Calu3 (cell line): ENCODE measurements around the gene NECAB3. TPM values are rescaled to one million over a fixed set of nuclear protein-coding genes. Genes with fewer than 3 reads are reported as not detected.

ENCODE experiments used
- BruUV-seq: library from RNA; stranded (reverse); fragments of 400-500 nt; replicated peaks from 2 replicates; lab custom pipeline; 2021; lab: Mats Ljungman, UMichigan
- CTCF ChIA-PET: fragments of 300-600 bp; sonication (Branson Sonifier 250); formaldehyde crosslinking; loops from one replicate; lab custom pipeline; 2022; ENCODE audit warnings: antibody characterized with exemption; lab: Charles Lee
- DNase-seq: peaks from one replicate; pipeline ENCODE4 v3.0.0; 2022
- H3K27ac Mint-ChIP-seq: one replicate; pipeline ENCODE4 v1.8.0; 2022; ENCODE audit warnings: mixed read lengths; ENCODE audit not compliant: unreplicated experiment
- H3K27me3 Mint-ChIP-seq: one replicate; pipeline ENCODE4 v1.8.0; 2022; ENCODE audit warnings: mixed read lengths; ENCODE audit not compliant: unreplicated experiment
- H3K36me3 Mint-ChIP-seq: one replicate; pipeline ENCODE4 v1.8.0; 2022; ENCODE audit warnings: mild to moderate bottlenecking, moderate library complexity, mixed read lengths; ENCODE audit not compliant: insufficient read depth, unreplicated experiment
- H3K4me1 Mint-ChIP-seq: one replicate; pipeline ENCODE4 v1.8.0; 2022; ENCODE audit warnings: mild to moderate bottlenecking, low read depth, mixed read lengths; ENCODE audit not compliant: unreplicated experiment
- H3K4me3 Mint-ChIP-seq: one replicate; pipeline ENCODE4 v1.8.0; 2022; ENCODE audit warnings: mild to moderate bottlenecking, low read depth, moderate library complexity, mixed read lengths; ENCODE audit not compliant: unreplicated experiment
- H3K9me3 Mint-ChIP-seq: one replicate; pipeline ENCODE4 v1.8.0; 2022; ENCODE audit warnings: low read depth, mixed read lengths; ENCODE audit not compliant: unreplicated experiment
- intact Hi-C: fragments of 100-400 bp; cut with micrococcal nuclease; formaldehyde crosslinking; loops from one replicate; pipeline ENCODE4 v1.10.0; 2022; ENCODE audit not compliant: unreplicated experiment
- total RNA-seq: library from RNA; stranded (reverse); gene quantifications from 2 replicates; pipeline ENCODE4 v1.2.3, GENCODE V29; 2022
- TF ChIP-seq, protein P1 (sequence below): fragments of 200-600 bp; IDR thresholded peaks from one replicate; pipeline ENCODE4 v1.8.0; 2022; ENCODE audit warnings: antibody characterized with exemption; ENCODE audit not compliant: unreplicated experiment

Gene NECAB3
- total RNA-seq, 1 experiment from 2014 or later = 80.8 TPM

DNA sequence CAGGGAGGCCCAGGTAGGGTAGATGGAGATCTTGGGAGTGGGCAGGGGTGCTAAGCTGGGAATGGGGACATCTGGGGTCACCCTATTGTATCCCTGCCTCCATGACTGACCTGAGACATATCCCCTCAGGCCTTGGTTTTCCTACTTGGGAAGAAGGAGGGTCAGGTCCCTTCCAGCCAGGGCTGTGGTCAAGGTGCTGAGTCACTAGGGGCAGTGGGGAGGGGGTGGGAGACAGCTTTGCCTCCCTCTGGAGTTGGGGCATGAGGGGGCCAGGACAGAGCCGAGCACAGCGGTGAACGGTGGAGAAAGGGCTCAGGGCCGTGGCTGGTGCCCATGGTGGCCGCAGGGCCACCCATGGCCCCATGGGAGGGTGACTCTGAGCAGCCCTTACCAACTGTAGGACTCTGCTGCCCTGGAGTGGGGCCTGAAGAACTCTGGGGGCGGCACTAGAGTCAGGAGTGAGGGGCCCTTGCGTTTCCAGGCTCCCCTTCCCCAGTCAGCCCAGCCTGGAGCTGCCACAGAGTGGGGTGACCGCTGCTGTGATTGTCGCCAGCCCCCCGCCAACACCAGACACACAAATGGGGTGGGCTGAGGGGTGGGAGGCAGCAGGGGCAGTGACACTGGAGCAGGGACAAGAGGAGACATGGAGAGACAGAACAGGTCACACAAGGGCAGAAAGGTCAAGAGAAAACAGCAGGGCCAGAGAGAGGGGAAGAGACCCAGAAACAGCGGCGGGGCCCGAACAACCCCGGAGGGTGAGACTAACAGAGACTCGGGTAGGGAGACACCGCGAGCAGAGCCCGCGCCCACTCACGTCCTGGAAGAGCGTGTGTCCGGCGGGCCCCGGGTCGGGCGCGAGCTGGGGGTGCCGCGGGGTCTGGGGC lies 576 bp downstream of the NECAB3 start:
- TF ChIP-seq, protein P1, sequence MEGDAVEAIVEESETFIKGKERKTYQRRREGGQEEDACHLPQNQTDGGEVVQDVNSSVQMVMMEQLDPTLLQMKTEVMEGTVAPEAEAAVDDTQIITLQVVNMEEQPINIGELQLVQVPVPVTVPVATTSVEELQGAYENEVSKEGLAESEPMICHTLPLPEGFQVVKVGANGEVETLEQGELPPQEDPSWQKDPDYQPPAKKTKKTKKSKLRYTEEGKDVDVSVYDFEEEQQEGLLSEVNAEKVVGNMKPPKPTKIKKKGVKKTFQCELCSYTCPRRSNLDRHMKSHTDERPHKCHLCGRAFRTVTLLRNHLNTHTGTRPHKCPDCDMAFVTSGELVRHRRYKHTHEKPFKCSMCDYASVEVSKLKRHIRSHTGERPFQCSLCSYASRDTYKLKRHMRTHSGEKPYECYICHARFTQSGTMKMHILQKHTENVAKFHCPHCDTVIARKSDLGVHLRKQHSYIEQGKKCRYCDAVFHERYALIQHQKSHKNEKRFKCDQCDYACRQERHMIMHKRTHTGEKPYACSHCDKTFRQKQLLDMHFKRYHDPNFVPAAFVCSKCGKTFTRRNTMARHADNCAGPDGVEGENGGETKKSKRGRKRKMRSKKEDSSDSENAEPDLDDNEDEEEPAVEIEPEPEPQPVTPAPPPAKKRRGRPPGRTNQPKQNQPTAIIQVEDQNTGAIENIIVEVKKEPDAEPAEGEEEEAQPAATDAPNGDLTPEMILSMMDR = no peak
- BruUV-seq = TSS peak; percentile 4
- DNase-seq = no peak
- Mint-ChIP-seq H3K9me3 (no peaks in the 10 kb centered on the region), H3K4me3 (peak overlapping the region; percentile 94), H3K4me1 (peaks cover 18% of the 10 kb centered on the region), H3K27me3 (no peaks in the 10 kb centered on the region), H3K36me3 (peaks cover 51% of the 10 kb centered on the region), H3K27ac (peak overlapping the region; percentile 68)
- CTCF ChIA-PET = interaction anchor here (0.7 to 1.6 kb wide), 2 partner anchors 10 to 130 kb away, joined by 3 to 5 read pairs; no protein-coding TSS in a partner anchor
- intact Hi-C loops = no loop called here

DNA sequence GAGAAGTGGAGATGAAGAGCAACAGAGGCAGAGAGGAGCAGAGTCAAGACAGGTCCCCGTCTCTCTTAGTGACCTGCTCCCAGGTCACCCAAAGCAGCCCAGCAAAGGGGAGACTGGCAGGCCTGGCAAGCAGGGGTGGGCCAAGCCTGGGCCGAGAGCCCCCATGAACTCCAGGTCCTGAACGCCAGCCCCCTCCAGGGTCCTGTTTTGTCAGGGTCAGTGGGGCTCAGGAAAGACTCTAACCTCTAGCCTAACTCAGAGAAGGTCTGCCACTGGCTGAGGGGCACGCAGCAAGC lies 1.2 kb downstream of the NECAB3 start:
- H3K4me1 Mint-ChIP-seq = peaks cover 18% of the 10 kb centered on the region
- H3K9me3 Mint-ChIP-seq = no peaks in the 10 kb centered on the region
- BruUV-seq = no TSS peak
- peak overlapping the region; percentile 68 for H3K27ac Mint-ChIP-seq
- H3K36me3 Mint-ChIP-seq = peaks cover 55% of the 10 kb centered on the region
- no peak for DNase-seq
- no peaks in the 10 kb centered on the region for H3K27me3 Mint-ChIP-seq
- intact Hi-C loops = no loop called here
- CTCF ChIA-PET = interaction anchor here (0.7 to 1.6 kb wide), 2 partner anchors 9 to 131 kb away, joined by 3 to 5 read pairs; no protein-coding TSS in a partner anchor
- TF ChIP-seq, protein P1 = no peak
- peak overlapping the region; percentile 94 for H3K4me3 Mint-ChIP-seq

DNA sequence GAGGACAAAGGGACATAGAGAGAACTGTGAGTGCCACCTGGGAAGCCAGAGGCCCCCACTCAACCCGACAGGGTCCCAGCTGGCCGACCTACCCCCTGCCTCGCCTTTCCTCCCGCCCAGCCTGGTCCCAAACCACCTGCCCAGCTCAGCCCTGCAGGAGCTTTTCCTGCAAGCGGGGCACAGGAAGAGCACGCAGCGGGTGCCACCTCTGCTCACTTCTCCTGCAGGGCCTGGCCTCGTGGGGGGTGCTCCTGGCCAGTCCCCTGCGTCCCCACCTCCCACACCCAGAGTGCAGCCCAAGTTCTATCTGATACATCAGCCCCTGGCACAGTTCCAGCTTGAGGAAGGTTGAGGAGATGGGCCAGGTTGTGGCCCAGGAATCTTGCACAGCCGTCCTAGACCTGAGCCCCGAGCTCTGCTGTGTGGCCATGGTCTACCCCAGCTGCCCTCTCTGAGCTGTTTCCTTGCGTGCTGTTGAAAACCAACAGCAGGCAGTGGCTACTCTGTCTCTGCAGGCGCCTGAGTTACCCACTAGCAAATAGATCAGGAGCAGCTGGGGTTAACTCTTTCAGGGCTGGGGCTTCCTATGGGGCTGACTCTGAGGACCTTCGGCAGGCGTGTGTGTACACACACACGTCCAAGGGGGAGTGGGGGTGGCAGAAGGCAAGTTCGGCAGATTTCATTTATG lies 1.7 kb downstream of the NECAB3 start:
- Mint-ChIP-seq H3K27me3 (no peaks in the 10 kb centered on the region), H3K4me3 (peak overlapping the region; percentile 94), H3K36me3 (peaks cover 58% of the 10 kb centered on the region), H3K4me1 (peaks cover 18% of the 10 kb centered on the region), H3K9me3 (no peaks in the 10 kb centered on the region), H3K27ac (peak overlapping the region; percentile 68)
- DNase-seq = no peak
- no TSS peak for BruUV-seq
- TF ChIP-seq, protein P1 = no peak
- CTCF ChIA-PET = interaction anchor here (0.7 to 1.6 kb wide), 2 partner anchors 9 to 131 kb away, joined by 3 to 5 read pairs; no protein-coding TSS in a partner anchor
- intact Hi-C loops = no loop called here

GRCh38 chr20:33671573-33672288 lies 2.5 kb downstream of the NECAB3 start:
- no peak overlapping the region for H3K4me3 Mint-ChIP-seq
- BruUV-seq = TSS peak; percentile 15
- CTCF ChIA-PET = interaction anchor here (0.6 kb wide), 1 partner anchor 266 kb away, joined by 3 read pairs; no protein-coding TSS in a partner anchor
- no peak overlapping the region for H3K27ac Mint-ChIP-seq
- H3K4me1 Mint-ChIP-seq = peaks cover 21% of the 10 kb centered on the region
- DNase-seq = no peak
- peaks cover 59% of the 10 kb centered on the region for H3K36me3 Mint-ChIP-seq
- no peaks in the 10 kb centered on the region for H3K27me3 Mint-ChIP-seq
- H3K9me3 Mint-ChIP-seq = no peaks in the 10 kb centered on the region
- intact Hi-C loops = no loop called here
- TF ChIP-seq, protein P1 = no peak
